OCI-LY3 (cell line): ENCODE measurements around the gene POLL.

Experiments used
- EZH2phosphoT487 ChIP-seq: fragments of 200-600 bp; shearing (Covaris generic); IDR thresholded peaks from 2 replicates; pipeline ENCODE4 v1.6.1; 2018; ENCODE audit warnings: antibody characterized with exemption, mixed run types, low read depth
- TF ChIP-seq, protein P1 (sequence below): fragments of 200-600, 300-600 bp; sonication (generic); IDR thresholded peaks from 2 replicates; pipeline ENCODE4 v1.5.1; 2014; ENCODE audit warnings: antibody characterized with exemption, low read length, low read depth

DNA sequence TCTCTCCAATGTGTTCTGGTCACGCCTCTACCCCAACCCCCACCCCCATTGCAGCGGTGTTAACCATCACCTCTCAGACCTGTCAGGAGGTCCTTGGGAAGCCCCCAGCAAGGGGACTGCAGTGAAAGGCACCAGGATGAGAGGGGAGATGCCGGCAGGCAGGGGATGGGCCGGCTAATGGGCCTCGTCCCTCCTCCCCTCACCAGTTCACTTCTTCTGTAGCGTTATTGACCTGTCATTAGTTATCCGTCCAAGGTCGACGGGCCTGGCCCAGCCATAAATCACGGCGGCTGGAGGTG is 18.8 kb downstream of the POLL start:
- TF ChIP-seq, protein P1, sequence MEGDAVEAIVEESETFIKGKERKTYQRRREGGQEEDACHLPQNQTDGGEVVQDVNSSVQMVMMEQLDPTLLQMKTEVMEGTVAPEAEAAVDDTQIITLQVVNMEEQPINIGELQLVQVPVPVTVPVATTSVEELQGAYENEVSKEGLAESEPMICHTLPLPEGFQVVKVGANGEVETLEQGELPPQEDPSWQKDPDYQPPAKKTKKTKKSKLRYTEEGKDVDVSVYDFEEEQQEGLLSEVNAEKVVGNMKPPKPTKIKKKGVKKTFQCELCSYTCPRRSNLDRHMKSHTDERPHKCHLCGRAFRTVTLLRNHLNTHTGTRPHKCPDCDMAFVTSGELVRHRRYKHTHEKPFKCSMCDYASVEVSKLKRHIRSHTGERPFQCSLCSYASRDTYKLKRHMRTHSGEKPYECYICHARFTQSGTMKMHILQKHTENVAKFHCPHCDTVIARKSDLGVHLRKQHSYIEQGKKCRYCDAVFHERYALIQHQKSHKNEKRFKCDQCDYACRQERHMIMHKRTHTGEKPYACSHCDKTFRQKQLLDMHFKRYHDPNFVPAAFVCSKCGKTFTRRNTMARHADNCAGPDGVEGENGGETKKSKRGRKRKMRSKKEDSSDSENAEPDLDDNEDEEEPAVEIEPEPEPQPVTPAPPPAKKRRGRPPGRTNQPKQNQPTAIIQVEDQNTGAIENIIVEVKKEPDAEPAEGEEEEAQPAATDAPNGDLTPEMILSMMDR: no peak
- TF ChIP-seq EZH2phosphoT487: no peak
